ENCODE measurements around the gene ZNF428.
"Not testable (repeated sequence)": the region's sequence is repeated elsewhere in the genome, so short reads cannot be mapped to it uniquely, and the experiment has no call there.

GRCh38 chr19:43587029-43587428 is 32.4 kb downstream of the ZNF428 start:
- not testable (repeated sequence) for TF ChIP-seq CTCF, POLR2AphosphoS5, POLR2A (IDR thresholded peaks at IDR 0.05)

Data from prostate gland (tissue), 2 donors.